Hair follicle dermal papilla cell (primary cell): ENCODE measurements around the gene TCP11X2. TPM values are rescaled to one million over a fixed set of nuclear protein-coding genes. Genes with fewer than 3 reads are reported as not detected.

Experiments used
- total RNA-seq: library from RNA; depleted of rRNA; stranded (reverse); fragments of >200 nt; gene quantifications from 2 replicates; pipeline ENCODE4 v1.2.3, GENCODE V29; 2012

TCP11X2 gene
- 0.16 TPM in 1 of 2 replicates, not detected in the other for total RNA-seq

DNA sequence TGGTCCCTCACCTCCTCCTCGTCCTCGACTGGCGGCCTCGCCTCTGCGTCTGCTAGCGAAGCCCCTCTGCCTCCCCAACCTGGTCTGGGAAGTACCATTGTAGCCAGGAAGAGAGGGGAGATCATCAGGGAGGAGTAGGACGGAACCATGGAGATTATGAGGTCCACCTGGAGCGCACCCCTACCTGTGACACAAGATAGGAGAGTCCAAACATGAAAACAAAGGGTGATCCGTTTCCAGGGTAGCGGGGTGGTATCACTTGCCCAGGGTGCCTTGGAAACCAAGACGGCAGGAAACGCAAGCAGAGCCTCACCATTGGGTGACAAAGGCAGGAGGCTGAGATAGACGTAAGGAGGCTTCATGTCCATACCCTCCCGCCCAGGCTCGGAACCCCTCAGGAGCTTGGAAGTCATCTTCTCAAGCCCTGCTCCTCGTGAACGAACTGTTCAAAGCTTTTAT is at the start of gene TCP11X2:
TCP11X2 (minus strand) TSS at position 51 of the 459 bp plus-strand sequence.

DNA sequence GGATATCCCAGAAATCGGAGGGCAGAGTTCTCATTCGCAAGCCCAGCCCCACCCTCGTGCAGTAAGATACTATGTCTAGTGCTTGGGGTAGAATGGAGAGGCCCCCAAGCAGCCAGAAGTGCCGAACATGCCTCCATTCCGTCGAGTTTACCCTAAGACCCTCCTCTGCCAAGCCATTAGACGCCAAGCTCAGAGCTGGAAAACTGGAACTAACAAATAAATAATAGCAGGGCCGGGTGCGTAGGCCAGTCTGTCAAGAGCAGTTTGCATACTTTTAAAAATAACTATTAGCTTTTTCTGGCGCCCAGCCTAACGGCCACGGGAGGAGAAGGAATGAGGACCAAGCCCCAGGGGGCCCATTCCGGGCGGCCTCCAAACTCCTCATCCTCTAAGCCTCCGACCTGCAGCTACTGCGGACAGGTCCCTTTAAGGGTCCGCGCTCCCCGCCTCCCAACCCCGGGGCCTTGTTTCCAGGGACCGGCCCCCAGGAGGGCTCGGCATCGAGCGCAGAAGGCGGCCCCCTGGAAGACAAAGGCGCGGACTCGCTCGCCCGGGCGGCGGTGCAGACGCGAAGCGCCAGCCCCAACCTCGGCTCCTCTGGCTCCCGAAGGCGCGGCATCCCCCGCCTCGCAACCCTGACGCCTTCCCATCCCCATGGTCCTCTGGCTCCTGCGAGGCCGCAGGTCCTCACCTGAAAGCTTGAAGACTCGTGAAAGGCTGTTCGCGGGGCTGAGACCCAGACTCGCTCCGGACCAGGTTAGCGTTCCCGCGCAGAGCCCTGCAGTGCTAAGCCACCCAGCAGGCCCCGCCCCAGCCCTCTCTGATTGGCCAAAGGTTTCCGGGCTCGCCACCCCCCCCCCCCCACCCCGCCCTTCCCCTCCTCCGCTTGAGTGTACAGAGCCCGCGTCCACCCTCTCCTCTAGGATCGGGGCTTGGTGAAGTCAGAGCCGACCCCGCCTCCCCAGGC is 44.6 kb upstream of the TCP11X2 start, which contains the start of gene TMSB15A:
TMSB15A (minus strand) TSS at position 765 of the 967 bp plus-strand sequence.

GRCh38 chrX:102439908-102440307 is 31.7 kb downstream of the TCP11X2 start, which contains the start of gene NXF2B:
Gene NXF2B, minus strand, starts transcription at chrX:102440008. Its CDS starts 59,972 bp downstream, at chrX:102380036.

Other genes with a start within 250 kb of the TCP11X2 start
- not detected in 2 replicates for gene NXF2, start 224.6 kb downstream of the TCP11X2 start, total RNA-seq
- not detected in 2 replicates for gene NXF2B, start 31.8 kb downstream of the TCP11X2 start, total RNA-seq
- gene TMSB15A, start 44.9 kb upstream of the TCP11X2 start, total RNA-seq = 0.32 and 1.3 TPM in 2 replicates
- 10.8 and 18.8 TPM in 2 replicates for gene ARMCX5, start 127.7 kb upstream of the TCP11X2 start, total RNA-seq
- gene GPRASP1, start 179.7 kb upstream of the TCP11X2 start, total RNA-seq = 3.4 and 4.4 TPM in 2 replicates
- 13.7 and 15.6 TPM in 2 replicates for gene GPRASP2, start 240.6 kb upstream of the TCP11X2 start, total RNA-seq
- 5.5 and 6.5 TPM in 2 replicates for gene GPRASP3, start 248.9 kb upstream of the TCP11X2 start, total RNA-seq